ENCODE data around the gene GPR158.

- TF ChIP-seq GATA2 (IDR thresholded peaks at IDR 0.05; ENCODE audit: low read depth, low read length) (no peak), GATA3 (IDR thresholded peaks at IDR 0.05; ENCODE audit: low read depth, low read length) (no peak)
Observed at GRCh38 chr10:25642721-25643120, 467.9 kb downstream of the GPR158 start.
